ENCODE measurements around the gene INO80C. TPM values are rescaled to one million over a fixed set of nuclear protein-coding genes. Genes with fewer than 3 reads are reported as not detected.
A peak's percentile ranks its signal among the peaks of the same experiment; 100 is the strongest.

The INO80C gene
- total and polyA plus RNA-seq, 2 of the 4 experiments (the other 2 are of a cell fraction) = 5.6 to 17.1 TPM

- Histone ChIP-seq H4K91ac (ENCODE audit: insufficient read depth, low read depth, low read length) (no peak overlapping the region), H3K9me1 (ENCODE audit: insufficient read depth, low read length) (peaks cover 9% of the 10 kb centered on the region; the same call in 1 of the 2 replicates), H4K8ac (ENCODE audit: low read depth in 2 of 2, low read length in 2 of 2) (no peak overlapping the region; a peak in 1 of 4 replicates), H2AK9ac (replicated peaks; ENCODE audit: low read depth, low read length, poor library complexity) (no peak overlapping the region), H2AK5ac (ENCODE audit: low read depth, low read length) (no peak overlapping the region), H3K4me1 (ENCODE audit: control insufficient read depth, insufficient read depth, low read length) (peaks cover 3% of the 10 kb centered on the region), H4K20me1 (ENCODE audit: insufficient read depth, low read length) (no peaks in the 10 kb centered on the region), H3K79me1 (ENCODE audit: low read depth in 1 of 2, low read length in 2 of 2) (no peaks in the 10 kb centered on the region), H3K18ac (ENCODE audit: low read depth, low read length) (no peak overlapping the region; the same call in 1 of the 2 replicates), H3K9ac (ENCODE audit: low read depth, low read length) (no peak overlapping the region), H3K56ac (ENCODE audit: extremely low read depth, insufficient read depth, low read length) (no peak overlapping the region), H3K14ac (replicated peaks; ENCODE audit: low read depth, low read length) (0 out of 2 replicates have a peak overlapping the region, but pooled peaks have one; percentile 21), H4K5ac (ENCODE audit: low read depth, low read length) (peak overlapping the region; percentile 29; the same call in 1 of the 2 replicates), H3K4me3 (ENCODE audit: insufficient read depth, low read depth, low read length) (no peak overlapping the region), H3K27ac (ENCODE audit: insufficient read depth, low read length) (no peak overlapping the region), H3K36me3 (ENCODE audit: control insufficient read depth, insufficient read depth, low read length) (no peaks in the 10 kb centered on the region), H2BK20ac (ENCODE audit: low read depth, low read length) (no peak overlapping the region), H2BK120ac (ENCODE audit: low read depth, low read length) (no peak overlapping the region), H2BK5ac (ENCODE audit: low read depth, low read length, poor library complexity, severe bottlenecking) (no peak overlapping the region), H3K23ac (ENCODE audit: low read depth, low read length) (no peak overlapping the region), H3K4me2 (ENCODE audit: low read depth, low read length) (no peak overlapping the region; the same call in 1 of the 2 replicates), H2AFZ (replicated peaks; ENCODE audit: low read length, poor library complexity) (peak overlapping the region; percentile 54), H3K27me3 (ENCODE audit: control insufficient read depth, insufficient read depth, low read length) (no peaks in the 10 kb centered on the region), H2BK15ac (ENCODE audit: low read depth, low read length) (no peak overlapping the region), H3K9me3 (ENCODE audit: control insufficient read depth, insufficient read depth, low read length) (no peaks in the 10 kb centered on the region), H3K4ac (ENCODE audit: low read depth, low read length) (no peak overlapping the region)
- BruUV-seq (replicated peaks) = no TSS peak
- no CpG with 5 or more reads among the region's 6 CpGs for WGBS, 2 experiments (ENCODE audit: extremely low coverage in 2 of 2, insufficient read length in 1 of 2)
- dilution Hi-C loops (cut with HindIII; ENCODE audit: low sequenced_read_pairs, unreplicated experiment) = no loop called here
- CTCF ChIA-PET = no interaction called here
- POLR2A ChIA-PET (ENCODE audit: unreplicated experiment) = interaction anchor here (0.6 kb wide), 1 partner anchor 9 kb away, joined by 3 read pairs; no protein-coding TSS in a partner anchor
- no peak for TF ChIP-seq MAFK (IDR thresholded peaks at IDR 0.05; ENCODE audit: low read depth, low read length)
- no peak for TF ChIP-seq BHLHE40 (IDR thresholded peaks at IDR 0.05; ENCODE audit: low read depth, low read length)
- TF ChIP-seq FOS (IDR thresholded peaks at IDR 0.05; ENCODE audit: low read depth, low read length) = no peak
- no peak for TF ChIP-seq CEBPB (IDR thresholded peaks at IDR 0.05; ENCODE audit: low read depth, low read length)
- no peak for TF ChIP-seq NFE2L2 (IDR thresholded peaks at IDR 0.05; ENCODE audit: low read depth, low read length)
- TF ChIP-seq MXI1 (IDR thresholded peaks at IDR 0.05; ENCODE audit: borderline replicate concordance, low read depth, low read length) = no peak
- no peak for TF ChIP-seq USF2 (IDR thresholded peaks at IDR 0.05; ENCODE audit: low read depth, low read length)
- no peak for TF ChIP-seq RCOR1 (IDR thresholded peaks at IDR 0.05; ENCODE audit: insufficient replicate concordance, low read length)
- TF ChIP-seq CHD1 (IDR thresholded peaks at IDR 0.05; ENCODE audit: low read depth, low read length) = no peak
- no peak for TF ChIP-seq ELK1 (IDR thresholded peaks at IDR 0.05; ENCODE audit: borderline replicate concordance, low read depth, low read length)
- no peak for TF ChIP-seq RAD21 (IDR thresholded peaks at IDR 0.05; ENCODE audit: low read length)
- TF ChIP-seq MAZ (IDR thresholded peaks at IDR 0.05; ENCODE audit: borderline replicate concordance, low read depth, low read length) = no peak
- TF ChIP-seq POLR2A (IDR thresholded peaks at IDR 0.05; ENCODE audit: low read depth, low read length) = no peak
- TF ChIP-seq CTCF (conservative IDR thresholded peaks at IDR 0.05; ENCODE audit: low read depth, low read length) = no peak
- TF ChIP-seq RFX5 (IDR thresholded peaks at IDR 0.05; ENCODE audit: low read depth, low read length) = no peak
- no peak for TF ChIP-seq SMC3 (IDR thresholded peaks at IDR 0.05; ENCODE audit: low read depth, low read length)
- in situ Hi-C loops (cut with MboI; ENCODE audit: low sequenced_read_pairs) = no loop called here
- intact Hi-C loops (cut with micrococcal nuclease) = no loop called here
- no peak for ATAC-seq (ENCODE audit: low read depth)
- DNase-seq = no peak
These were observed 17.8 kb upstream of the INO80C start for GRCh38 chr18:35515460-35516130.

All from IMR-90 (cell line).